Measurements from ENCODE around the gene ARHGAP29.

ARHGAP29 gene

GRCh38 chr1:94237291-94238226 is at the start of gene ARHGAP29:
Gene ARHGAP29 (minus strand): TSS chr1:94237584. CDS start chr1:94231611, 5,973 bp downstream.
- in situ Hi-C loops (cut with MboI; ENCODE audit: low sequenced_read_pairs, unreplicated experiment), result no loop called here
- no peak for TF ChIP-seq CTCF (IDR thresholded peaks at IDR 0.05; ENCODE audit: borderline replicate concordance, control extremely low read depth, extremely low read depth, insufficient read depth, missing control alignments)
- DNase-seq (ENCODE audit: low spot score), result peak; percentile 79

- TF ChIP-seq CTCF (IDR thresholded peaks at IDR 0.05; ENCODE audit: borderline replicate concordance, control extremely low read depth, extremely low read depth, insufficient read depth, missing control alignments), result no peak
- in situ Hi-C loops (cut with MboI; ENCODE audit: low sequenced_read_pairs, unreplicated experiment), result no loop called here
- DNase-seq (ENCODE audit: low spot score), result no peak
Measured at GRCh38 chr1:94286864-94287437, 49.6 kb upstream of the ARHGAP29 start.

- in situ Hi-C loops (cut with MboI; ENCODE audit: low sequenced_read_pairs, unreplicated experiment), result no loop called here
- no peak for TF ChIP-seq CTCF (IDR thresholded peaks at IDR 0.05; ENCODE audit: borderline replicate concordance, control extremely low read depth, extremely low read depth, insufficient read depth, missing control alignments)
- no peak for DNase-seq (ENCODE audit: low spot score)
Measured at GRCh38 chr1:94285031-94285654, 47.8 kb upstream of the ARHGAP29 start.

- in situ Hi-C loops (cut with MboI; ENCODE audit: low sequenced_read_pairs, unreplicated experiment), result no loop called here
- DNase-seq (ENCODE audit: low spot score), result no peak
- TF ChIP-seq CTCF (IDR thresholded peaks at IDR 0.05; ENCODE audit: borderline replicate concordance, control extremely low read depth, extremely low read depth, insufficient read depth, missing control alignments), result no peak
Measured at GRCh38 chr1:94284476-94284875, 47.1 kb upstream of the ARHGAP29 start.

GRCh38 chr1:94283462-94283861 is 46.1 kb upstream of the ARHGAP29 start:
- DNase-seq (ENCODE audit: low spot score), result no peak
- no peak for TF ChIP-seq CTCF (IDR thresholded peaks at IDR 0.05; ENCODE audit: borderline replicate concordance, control extremely low read depth, extremely low read depth, insufficient read depth, missing control alignments)
- in situ Hi-C loops (cut with MboI; ENCODE audit: low sequenced_read_pairs, unreplicated experiment), result no loop called here

GRCh38 chr1:94282143-94282711 is 44.8 kb upstream of the ARHGAP29 start:
- DNase-seq (ENCODE audit: low spot score), result no peak
- TF ChIP-seq CTCF (IDR thresholded peaks at IDR 0.05; ENCODE audit: borderline replicate concordance, control extremely low read depth, extremely low read depth, insufficient read depth, missing control alignments), result no peak
- in situ Hi-C loops (cut with MboI; ENCODE audit: low sequenced_read_pairs, unreplicated experiment), result no loop called here
